ENCODE data around the gene MATK.
"Not testable (repeated sequence)": the region's sequence is repeated elsewhere in the genome, so short reads cannot be mapped to it uniquely, and the experiment has no call there.

MATK gene

GRCh38 chr19:3817761-3818160 is 31.6 kb upstream of the MATK start:
- no peak overlapping the region for H3K4me3 ChIP-seq (ENCODE audit: low read depth, low read length)
- CTCF ChIA-PET: interaction anchor here (0.6 to 1.0 kb wide), 4 partner anchors 8 to 170 kb away, joined by 3 read pairs; no protein-coding TSS in a partner anchor
- DNase-seq (ENCODE audit: low read depth, low spot score): no peak
- POLR2A ChIA-PET: no interaction called here
- TF ChIP-seq, protein P1, sequence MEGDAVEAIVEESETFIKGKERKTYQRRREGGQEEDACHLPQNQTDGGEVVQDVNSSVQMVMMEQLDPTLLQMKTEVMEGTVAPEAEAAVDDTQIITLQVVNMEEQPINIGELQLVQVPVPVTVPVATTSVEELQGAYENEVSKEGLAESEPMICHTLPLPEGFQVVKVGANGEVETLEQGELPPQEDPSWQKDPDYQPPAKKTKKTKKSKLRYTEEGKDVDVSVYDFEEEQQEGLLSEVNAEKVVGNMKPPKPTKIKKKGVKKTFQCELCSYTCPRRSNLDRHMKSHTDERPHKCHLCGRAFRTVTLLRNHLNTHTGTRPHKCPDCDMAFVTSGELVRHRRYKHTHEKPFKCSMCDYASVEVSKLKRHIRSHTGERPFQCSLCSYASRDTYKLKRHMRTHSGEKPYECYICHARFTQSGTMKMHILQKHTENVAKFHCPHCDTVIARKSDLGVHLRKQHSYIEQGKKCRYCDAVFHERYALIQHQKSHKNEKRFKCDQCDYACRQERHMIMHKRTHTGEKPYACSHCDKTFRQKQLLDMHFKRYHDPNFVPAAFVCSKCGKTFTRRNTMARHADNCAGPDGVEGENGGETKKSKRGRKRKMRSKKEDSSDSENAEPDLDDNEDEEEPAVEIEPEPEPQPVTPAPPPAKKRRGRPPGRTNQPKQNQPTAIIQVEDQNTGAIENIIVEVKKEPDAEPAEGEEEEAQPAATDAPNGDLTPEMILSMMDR (IDR thresholded peaks at IDR 0.05; ENCODE audit: insufficient read depth, low read length, missing control alignments): no peak

GRCh38 chr19:3816566-3817218 is 30.5 kb upstream of the MATK start:
- no peak overlapping the region for H3K4me3 ChIP-seq (ENCODE audit: low read depth, low read length)
- ChIA-PET POLR2A (no interaction called here), CTCF (interaction anchor here (1.7 kb wide), 1 partner anchor 9 kb away, joined by 5 read pairs; no protein-coding TSS in a partner anchor)
- TF ChIP-seq, protein P1 (IDR thresholded peaks at IDR 0.05; ENCODE audit: insufficient read depth, low read length, missing control alignments): no peak
- no peak for DNase-seq (ENCODE audit: low read depth, low spot score)

DNA sequence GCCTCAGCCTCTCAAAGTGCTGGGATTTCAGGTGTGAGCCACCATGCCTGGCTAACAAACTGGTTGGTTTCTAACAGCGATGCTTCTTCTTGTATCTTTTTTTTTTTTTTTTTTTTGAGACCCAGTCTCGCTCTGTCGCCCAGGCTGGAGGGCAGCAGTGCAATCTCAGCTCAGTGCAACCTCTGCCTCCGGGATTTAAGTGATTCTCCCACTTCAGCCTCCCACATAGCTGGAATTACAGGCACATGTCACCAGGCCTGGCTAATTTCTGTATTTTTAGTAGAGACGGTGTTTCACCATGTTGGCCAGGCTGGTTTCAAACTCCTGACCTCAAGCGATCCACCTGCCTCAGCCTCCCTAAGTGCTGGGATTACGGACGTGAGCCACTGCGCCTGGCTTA is 30.0 kb upstream of the MATK start:
- POLR2A ChIA-PET; DNase-seq (ENCODE audit: low read depth, low spot score); H3K4me3 ChIP-seq (ENCODE audit: low read depth, low read length): not testable (repeated sequence)
- CTCF ChIA-PET: interaction anchor here (1.7 kb wide), 1 partner anchor 10 kb away, joined by 5 read pairs; no protein-coding TSS in a partner anchor

DNA sequence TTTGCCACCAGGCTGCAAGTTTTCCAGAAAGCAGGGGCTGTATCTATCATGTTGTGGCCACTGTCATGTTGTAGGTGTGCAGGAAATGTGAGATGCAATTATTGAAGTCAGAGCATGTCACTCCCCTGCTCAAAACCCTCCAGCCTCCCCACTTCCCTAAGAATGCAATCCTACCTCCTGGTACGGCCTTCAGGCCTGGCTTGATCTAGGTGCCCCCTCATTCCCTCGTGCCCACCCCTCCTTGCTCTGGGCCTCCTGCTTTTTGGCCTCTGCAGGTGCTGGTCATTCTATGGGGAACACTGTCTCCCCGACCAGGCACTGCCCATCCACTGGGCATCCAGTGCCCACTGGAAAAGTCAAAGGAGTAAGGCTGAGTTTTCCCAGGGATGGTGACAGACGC is 28.5 kb upstream of the MATK start:
- H3K4me3 ChIP-seq (ENCODE audit: low read depth, low read length): no peak overlapping the region
- TF ChIP-seq, protein P1 (IDR thresholded peaks at IDR 0.05; ENCODE audit: insufficient read depth, low read length, missing control alignments): no peak
- POLR2A ChIA-PET: no interaction called here
- DNase-seq (ENCODE audit: low read depth, low spot score): no peak
- CTCF ChIA-PET: no interaction called here

DNA sequence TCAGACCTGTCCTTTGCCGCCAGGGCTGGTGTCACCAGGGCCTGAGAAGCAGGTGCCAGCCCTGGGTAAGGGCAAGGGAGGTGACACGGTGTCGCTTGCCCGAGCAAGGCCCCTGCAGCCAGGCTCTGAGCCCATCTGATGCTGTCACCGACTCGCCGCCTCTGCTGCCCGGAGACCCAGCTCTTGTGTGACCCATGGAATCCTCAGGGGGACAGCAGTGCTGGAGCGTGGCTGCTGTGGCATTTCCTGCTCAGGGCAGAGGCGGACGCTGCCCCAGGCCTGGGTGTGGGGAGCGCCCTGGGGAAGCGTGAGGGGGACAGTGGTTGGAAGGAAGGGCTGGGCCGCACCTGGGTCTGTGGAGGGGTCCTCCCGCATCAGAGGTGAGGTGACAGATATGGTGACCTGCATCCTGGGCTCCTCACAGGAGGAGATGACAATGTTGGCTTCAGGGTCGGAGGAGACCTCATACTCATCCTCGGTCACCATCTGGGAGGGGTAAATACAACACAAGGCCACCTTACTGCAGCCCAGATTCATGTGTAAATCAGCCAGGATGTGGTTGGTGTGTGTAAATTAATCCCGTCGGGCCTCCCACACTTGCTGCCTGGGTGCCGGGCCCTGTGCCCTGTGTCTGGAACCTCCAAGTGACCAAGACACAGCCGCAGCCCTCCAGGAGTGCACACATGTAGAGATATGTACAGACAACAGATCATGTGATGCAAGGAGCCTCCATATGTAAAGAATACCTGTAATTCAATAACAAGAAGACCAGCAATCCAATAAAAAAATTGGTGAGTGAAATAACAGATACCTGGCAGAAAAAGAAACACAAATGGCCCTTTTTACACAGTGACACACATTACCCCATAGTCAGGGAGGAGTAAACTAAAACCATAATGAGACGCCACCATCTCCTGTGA is 27.6 kb upstream of the MATK start:
- no peak overlapping the region for H3K4me3 ChIP-seq (ENCODE audit: low read depth, low read length)
- no peak for DNase-seq (ENCODE audit: low read depth, low spot score)
- CTCF ChIA-PET: interaction anchor here (4.7 kb wide), 1 partner anchor 9 kb away, joined by 17 read pairs; no protein-coding TSS in a partner anchor
- POLR2A ChIA-PET: no interaction called here
- TF ChIP-seq, protein P1 (IDR thresholded peaks at IDR 0.05; ENCODE audit: insufficient read depth, low read length, missing control alignments): no peak

- CTCF ChIA-PET: interaction anchor here (4.7 kb wide), 1 partner anchor 12 kb away, joined by 17 read pairs; no protein-coding TSS in a partner anchor
- POLR2A ChIA-PET: no interaction called here
- TF ChIP-seq, protein P1 (IDR thresholded peaks at IDR 0.05; ENCODE audit: insufficient read depth, low read length, missing control alignments): no peak
- H3K4me3 ChIP-seq (ENCODE audit: low read depth, low read length): no peak overlapping the region
- DNase-seq (ENCODE audit: low read depth, low spot score): no peak
Measured at GRCh38 chr19:3810708-3811355, 24.7 kb upstream of the MATK start.

Measured in AG04449 (cell line).